HepG2 (cell line): ENCODE results near the gene PKD1L1. TPM values are rescaled to one million over a fixed set of nuclear protein-coding genes. Genes with fewer than 3 reads are reported as not detected.

Experiments used
- polyA plus RNA-seq, 8 experiments: library from polyadenylated mRNA; depleted of rRNA in 3 of 8; stranded (reverse) in 7 of 8; unstranded in 1 of 8; fragments of >200 nt; fragmentation: Illumina TruSeq in 4 of 8; extraction: Trizol in 4 of 8; gene quantifications; 2 replicates each; pipeline versions ENCODE4 v1.2.1 to v1.2.3, GENCODE V29; 2011 to 2016; ENCODE audit warnings: low read depth in 4 of 8, missing spikeins in 1 of 8, mixed read lengths in 1 of 8; ENCODE audit not compliant: insufficient read depth in 1 of 8
- total RNA-seq, 5 experiments: library from RNA; depleted of rRNA; stranded (reverse); fragments of >200 nt; fragmentation: Illumina TruSeq; extraction: Trizol; gene quantifications; 2 replicates each; pipeline ENCODE4 v1.2.3, GENCODE V29; 2016; ENCODE audit warnings: low read depth in 1 of 5
- TF ChIP-seq, protein P1 (sequence below), 2 experiments: sonication (generic) in 1 of 2; formaldehyde crosslinking in 1 of 2; IDR thresholded peaks; 2 replicates each; pipeline versions ENCODE4 v1.6.1 to v1.9.0; 2014 to 2022; ENCODE audit warnings: antibody characterized with exemption in 1 of 2, borderline replicate concordance in 1 of 2, inconsistent platforms in 1 of 2, low read depth in 1 of 2, missing genetic modification reagents in 1 of 2
- TF ChIP-seq, protein P2 (sequence below): sonication (generic); formaldehyde crosslinking; IDR thresholded peaks from one replicate; pipeline ENCODE4 v1.5.1; 2020; ENCODE audit warnings: mild to moderate bottlenecking, missing genetic modification reagents; ENCODE audit errors: not compliant biosample characterization

PKD1L1 gene
- total and polyA plus RNA-seq, 2 of the 13 experiments (the other 11 are each of a cell fraction or from before 2014, with no cell fraction given) = 0.01 TPM; not detected in 1

DNA sequence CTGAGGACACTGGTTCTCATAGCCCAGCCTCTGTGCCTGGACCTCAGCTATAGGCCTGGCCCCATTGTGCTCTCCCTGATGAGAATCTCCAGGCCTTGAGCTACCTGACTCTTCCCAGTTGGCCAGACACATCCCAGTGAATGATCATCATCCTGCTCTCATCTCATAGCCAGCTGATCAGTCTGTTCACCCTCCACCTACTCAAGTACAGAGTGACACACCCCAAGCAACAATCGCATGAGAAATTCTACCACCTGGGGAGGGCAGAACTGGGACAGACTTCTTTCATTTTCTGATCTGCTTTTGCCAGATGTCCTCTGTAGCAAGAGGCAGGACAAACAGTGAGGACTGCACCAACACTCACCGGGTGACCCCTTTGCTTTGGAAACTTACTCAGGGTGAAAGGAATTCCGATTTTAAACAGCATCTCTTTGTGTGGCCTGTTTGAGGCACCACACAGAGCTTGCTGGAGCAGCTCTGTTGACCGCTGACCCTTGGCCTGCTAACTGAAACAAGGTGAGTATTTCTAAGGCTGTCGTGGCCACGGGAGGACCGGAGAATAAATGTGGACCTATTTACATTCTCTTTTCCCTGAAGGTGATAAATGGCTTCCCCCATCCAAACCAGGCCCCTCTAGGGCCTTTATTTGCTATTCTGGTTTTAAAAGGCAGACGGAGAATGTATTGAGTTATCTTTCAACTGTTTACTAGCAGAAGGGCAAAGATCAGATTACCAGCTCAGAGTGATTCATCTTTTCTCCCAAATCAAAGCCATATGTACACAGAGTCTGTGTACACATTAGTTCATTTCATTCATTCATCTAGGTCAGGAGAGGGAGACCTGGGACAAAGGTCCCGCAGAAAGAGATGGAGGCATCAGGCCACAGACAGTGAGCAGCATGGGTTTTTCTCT lies 184.9 kb downstream of the PKD1L1 start (continued):
- TF ChIP-seq, protein P1, sequence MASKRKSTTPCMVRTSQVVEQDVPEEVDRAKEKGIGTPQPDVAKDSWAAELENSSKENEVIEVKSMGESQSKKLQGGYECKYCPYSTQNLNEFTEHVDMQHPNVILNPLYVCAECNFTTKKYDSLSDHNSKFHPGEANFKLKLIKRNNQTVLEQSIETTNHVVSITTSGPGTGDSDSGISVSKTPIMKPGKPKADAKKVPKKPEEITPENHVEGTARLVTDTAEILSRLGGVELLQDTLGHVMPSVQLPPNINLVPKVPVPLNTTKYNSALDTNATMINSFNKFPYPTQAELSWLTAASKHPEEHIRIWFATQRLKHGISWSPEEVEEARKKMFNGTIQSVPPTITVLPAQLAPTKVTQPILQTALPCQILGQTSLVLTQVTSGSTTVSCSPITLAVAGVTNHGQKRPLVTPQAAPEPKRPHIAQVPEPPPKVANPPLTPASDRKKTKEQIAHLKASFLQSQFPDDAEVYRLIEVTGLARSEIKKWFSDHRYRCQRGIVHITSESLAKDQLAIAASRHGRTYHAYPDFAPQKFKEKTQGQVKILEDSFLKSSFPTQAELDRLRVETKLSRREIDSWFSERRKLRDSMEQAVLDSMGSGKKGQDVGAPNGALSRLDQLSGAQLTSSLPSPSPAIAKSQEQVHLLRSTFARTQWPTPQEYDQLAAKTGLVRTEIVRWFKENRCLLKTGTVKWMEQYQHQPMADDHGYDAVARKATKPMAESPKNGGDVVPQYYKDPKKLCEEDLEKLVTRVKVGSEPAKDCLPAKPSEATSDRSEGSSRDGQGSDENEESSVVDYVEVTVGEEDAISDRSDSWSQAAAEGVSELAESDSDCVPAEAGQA (IDR thresholded peaks at IDR 0.05; ENCODE audit: low read depth) = no peak
- TF ChIP-seq, protein P1 (CRISPR knock-in tag; IDR thresholded peaks at IDR 0.05; ENCODE audit: borderline replicate concordance) = no peak; the same call in 1 of the 2 replicates
- TF ChIP-seq, protein P2, sequence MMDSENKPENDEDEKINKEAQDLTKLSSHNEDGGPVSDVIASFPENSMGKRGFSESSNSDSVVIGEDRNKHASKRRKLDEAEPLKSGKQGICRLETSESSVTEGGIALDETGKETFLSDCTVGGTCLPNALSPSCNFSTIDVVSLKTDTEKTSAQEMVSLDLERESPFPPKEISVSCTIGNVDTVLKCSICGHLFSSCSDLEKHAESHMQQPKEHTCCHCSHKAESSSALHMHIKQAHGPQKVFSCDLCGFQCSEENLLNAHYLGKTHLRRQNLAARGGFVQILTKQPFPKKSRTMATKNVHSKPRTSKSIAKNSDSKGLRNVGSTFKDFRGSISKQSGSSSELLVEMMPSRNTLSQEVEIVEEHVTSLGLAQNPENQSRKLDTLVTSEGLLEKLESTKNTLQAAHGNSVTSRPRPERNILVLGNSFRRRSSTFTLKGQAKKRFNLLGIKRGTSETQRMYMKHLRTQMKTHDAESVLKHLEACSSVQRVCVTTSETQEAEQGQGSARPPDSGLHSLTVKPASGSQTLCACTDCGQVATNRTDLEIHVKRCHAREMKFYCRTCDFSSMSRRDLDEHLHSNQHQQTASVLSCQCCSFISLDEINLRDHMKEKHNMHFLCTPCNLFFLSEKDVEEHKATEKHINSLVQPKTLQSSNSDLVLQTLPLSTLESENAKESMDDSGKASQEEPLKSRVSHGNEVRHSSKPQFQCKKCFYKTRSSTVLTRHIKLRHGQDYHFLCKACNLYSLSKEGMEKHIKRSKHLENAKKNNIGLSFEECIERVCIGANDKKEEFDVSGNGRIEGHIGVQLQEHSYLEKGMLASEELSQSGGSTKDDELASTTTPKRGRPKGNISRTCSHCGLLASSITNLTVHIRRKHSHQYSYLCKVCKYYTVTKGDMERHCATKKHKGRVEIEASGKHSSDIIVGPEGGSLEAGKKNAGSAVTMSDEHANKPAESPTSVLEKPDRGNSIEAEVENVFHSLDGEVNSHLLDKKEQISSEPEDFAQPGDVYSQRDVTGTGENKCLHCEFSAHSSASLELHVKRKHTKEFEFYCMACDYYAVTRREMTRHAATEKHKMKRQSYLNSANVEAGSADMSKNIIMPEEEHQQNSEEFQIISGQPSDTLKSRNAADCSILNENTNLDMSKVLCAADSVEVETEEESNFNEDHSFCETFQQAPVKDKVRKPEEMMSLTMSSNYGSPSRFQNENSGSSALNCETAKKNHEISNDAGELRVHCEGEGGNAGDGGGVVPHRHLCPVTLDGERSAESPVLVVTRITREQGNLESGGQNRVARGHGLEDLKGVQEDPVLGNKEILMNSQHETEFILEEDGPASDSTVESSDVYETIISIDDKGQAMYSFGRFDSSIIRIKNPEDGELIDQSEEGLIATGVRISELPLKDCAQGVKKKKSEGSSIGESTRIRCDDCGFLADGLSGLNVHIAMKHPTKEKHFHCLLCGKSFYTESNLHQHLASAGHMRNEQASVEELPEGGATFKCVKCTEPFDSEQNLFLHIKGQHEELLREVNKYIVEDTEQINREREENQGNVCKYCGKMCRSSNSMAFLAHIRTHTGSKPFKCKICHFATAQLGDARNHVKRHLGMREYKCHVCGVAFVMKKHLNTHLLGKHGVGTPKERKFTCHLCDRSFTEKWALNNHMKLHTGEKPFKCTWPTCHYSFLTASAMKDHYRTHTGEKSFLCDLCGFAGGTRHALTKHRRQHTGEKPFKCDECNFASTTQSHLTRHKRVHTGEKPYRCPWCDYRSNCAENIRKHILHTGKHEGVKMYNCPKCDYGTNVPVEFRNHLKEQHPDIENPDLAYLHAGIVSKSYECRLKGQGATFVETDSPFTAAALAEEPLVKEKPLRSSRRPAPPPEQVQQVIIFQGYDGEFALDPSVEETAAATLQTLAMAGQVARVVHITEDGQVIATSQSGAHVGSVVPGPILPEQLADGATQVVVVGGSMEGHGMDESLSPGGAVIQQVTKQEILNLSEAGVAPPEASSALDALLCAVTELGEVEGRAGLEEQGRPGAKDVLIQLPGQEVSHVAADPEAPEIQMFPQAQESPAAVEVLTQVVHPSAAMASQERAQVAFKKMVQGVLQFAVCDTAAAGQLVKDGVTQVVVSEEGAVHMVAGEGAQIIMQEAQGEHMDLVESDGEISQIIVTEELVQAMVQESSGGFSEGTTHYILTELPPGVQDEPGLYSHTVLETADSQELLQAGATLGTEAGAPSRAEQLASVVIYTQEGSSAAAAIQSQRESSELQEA (CRISPR knock-in tag) = no peak
